IPS-15b (cell line): Measurements from ENCODE around the gene FITM2.

ENCODE experiments used
- H3K27me3 ChIP-seq: one replicate; pipeline ENCODE4 v1.6.1; 2013; ENCODE audit warnings: low read length; ENCODE audit not compliant: control insufficient read depth, insufficient read depth
- H3K36me3 ChIP-seq: one replicate; pipeline ENCODE4 v1.6.1; 2013; ENCODE audit warnings: low read length; ENCODE audit not compliant: control insufficient read depth, insufficient read depth
- H3K4me1 ChIP-seq: one replicate; pipeline ENCODE4 v1.6.1; 2013; ENCODE audit warnings: mild to moderate bottlenecking, low read length; ENCODE audit not compliant: control insufficient read depth, insufficient read depth
- H3K4me3 ChIP-seq: one replicate; pipeline ENCODE4 v1.5.1; 2013; ENCODE audit warnings: low read depth, low read length
- H3K9ac ChIP-seq: one replicate; pipeline ENCODE4 v1.6.1; 2013; ENCODE audit warnings: low read depth, mild to moderate bottlenecking, low read length
- H3K9me3 ChIP-seq: one replicate; pipeline ENCODE4 v1.6.1; 2013; ENCODE audit warnings: mild to moderate bottlenecking, low read length; ENCODE audit not compliant: control insufficient read depth, insufficient read depth

The FITM2 gene, protein sequence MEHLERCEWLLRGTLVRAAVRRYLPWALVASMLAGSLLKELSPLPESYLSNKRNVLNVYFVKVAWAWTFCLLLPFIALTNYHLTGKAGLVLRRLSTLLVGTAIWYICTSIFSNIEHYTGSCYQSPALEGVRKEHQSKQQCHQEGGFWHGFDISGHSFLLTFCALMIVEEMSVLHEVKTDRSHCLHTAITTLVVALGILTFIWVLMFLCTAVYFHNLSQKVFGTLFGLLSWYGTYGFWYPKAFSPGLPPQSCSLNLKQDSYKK

DNA sequence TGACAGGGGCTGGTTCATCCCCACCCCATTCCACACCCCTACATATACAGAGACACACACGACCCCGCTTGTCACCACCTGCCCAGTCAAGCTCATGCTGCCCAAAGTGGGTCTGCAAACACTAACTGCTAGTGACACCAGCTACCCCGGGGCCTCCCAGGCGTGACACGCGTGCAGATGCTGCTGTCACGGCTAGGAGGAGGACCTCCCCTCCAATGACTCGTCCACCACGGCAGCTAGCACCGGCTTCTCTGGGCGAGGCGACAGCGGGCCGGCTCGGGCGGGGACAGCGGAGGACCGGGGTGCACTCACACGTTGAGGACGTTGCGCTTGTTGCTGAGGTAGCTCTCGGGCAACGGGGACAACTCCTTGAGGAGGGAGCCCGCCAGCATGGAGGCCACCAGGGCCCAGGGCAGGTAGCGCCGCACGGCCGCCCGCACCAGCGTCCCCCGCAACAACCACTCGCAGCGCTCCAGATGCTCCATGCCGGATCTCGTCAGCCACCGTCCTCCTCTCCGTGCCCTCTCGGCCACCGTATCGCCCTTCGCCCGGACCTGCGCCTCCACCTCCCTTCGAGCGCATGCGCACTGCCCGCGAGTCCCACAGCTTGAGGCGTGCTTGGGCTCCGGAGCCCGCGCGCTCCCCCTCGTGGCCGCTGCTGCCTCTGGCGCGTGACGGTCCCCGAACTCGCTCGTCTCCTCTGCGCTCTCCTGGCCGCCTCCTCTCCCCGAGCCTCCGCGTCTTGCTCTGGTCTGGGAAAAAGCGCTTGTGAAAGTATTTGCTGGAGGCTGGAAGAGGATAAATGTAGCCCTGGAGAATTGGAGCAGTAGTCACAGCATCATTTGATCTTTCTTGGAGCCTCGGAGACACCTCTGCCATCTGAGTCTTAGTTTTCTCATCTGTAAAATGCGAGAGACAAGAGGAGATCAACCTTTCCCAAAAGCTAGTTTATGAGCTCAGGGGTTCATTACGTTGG is at the start of gene FITM2:
Gene FITM2, minus strand, starts transcription at position 539 of the 976 bp plus-strand sequence. Its CDS starts 54 bp downstream, at position 485.
- no peaks in the 10 kb centered on the region for H3K9me3 ChIP-seq

DNA sequence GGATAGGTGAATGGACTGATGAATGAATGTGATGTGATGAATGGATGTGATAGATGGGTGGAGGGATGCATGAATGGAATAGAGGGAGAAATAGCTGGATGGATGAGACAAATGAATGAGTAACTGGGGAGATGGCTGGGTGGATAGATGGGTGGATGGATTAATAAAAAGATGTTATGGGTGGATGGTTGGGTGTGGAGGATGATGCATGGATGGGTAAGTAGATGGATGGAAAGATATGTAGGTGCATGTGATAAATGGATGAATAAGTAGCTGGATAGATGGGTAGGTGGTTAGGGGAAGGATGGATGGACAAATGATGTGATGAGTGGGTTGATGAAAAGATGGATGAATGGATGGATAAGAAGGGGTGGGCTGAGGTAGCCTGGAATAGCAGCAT is 49.2 kb upstream of the FITM2 start:
- Histone ChIP-seq H3K4me1 (no peaks in the 10 kb centered on the region), H3K9me3 (no peaks in the 10 kb centered on the region), H3K4me3 (no peak overlapping the region)

More for the DNA sequence above, at the start of gene FITM2:
- H3K4me1 ChIP-seq, result no peaks in the 10 kb centered on the region
- peak within 1 kb of the TSS; percentile 84 for H3K4me3 ChIP-seq
- peaks cover 17% of the 10 kb centered on the region for H3K27me3 ChIP-seq
- H3K36me3 ChIP-seq, result no peaks in the 10 kb centered on the region
- H3K9ac ChIP-seq, result peak within 1 kb of the TSS; percentile 73

DNA sequence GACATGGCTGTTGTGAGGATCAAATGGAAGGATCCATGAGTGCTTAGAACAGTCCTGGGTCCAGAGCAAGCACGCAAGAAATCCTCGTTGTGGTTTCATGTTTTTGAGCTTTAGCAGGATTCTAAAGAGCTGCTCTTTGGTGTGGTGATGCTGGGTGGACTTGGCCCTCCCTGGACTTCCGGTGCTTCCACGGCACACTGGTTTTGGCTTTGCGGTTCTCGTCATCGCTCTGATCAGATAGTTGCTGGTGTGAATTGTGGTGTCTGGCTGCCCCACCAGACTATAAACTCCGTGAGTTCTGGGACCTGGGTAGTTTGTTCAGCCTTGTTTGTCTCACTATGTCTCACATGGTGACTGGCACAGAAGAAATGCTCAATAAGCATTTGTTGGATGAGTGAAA is 47.8 kb upstream of the FITM2 start:
- no peaks in the 10 kb centered on the region for H3K9me3 ChIP-seq
- no peaks in the 10 kb centered on the region for H3K27me3 ChIP-seq
- H3K4me1 ChIP-seq, result no peaks in the 10 kb centered on the region
- H3K36me3 ChIP-seq, result no peaks in the 10 kb centered on the region
- no peak overlapping the region for H3K4me3 ChIP-seq
- H3K9ac ChIP-seq, result no peak overlapping the region

More for the DNA sequence above, 49.2 kb upstream of the FITM2 start:
- Histone ChIP-seq H3K36me3 (no peaks in the 10 kb centered on the region), H3K9ac (no peak overlapping the region), H3K27me3 (no peaks in the 10 kb centered on the region)

DNA sequence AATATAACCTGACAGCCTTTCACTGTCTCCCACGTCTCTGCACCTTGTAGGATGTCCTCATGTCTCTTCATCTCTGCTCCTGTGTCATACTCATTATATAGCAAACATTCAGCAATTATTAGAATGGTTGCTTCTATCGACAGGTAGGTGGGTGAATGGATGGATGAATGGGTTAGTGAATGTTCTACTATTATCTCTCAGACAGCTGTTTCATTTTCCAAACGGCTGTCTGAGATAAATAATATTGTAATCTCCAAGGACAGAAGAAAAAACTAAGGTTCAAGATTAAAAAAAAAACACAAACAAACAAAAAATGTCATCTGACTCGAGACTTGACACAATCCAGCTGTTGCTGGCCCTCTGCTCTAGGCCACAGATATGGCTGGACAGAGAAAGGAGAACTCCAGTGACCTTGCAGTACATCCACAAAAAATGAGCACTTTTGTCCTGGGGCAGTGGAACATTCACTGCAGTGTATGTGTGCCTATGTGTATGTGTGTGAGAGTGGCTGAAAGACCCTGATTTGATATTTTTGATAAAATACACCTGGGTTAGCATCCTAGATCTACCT is 46.6 kb upstream of the FITM2 start:
- H3K4me3 ChIP-seq, result no peak overlapping the region
- no peaks in the 10 kb centered on the region for H3K36me3 ChIP-seq
- H3K27me3 ChIP-seq, result no peaks in the 10 kb centered on the region
- H3K9ac ChIP-seq, result no peak overlapping the region
- no peaks in the 10 kb centered on the region for H3K9me3 ChIP-seq
- H3K4me1 ChIP-seq, result no peaks in the 10 kb centered on the region

DNA sequence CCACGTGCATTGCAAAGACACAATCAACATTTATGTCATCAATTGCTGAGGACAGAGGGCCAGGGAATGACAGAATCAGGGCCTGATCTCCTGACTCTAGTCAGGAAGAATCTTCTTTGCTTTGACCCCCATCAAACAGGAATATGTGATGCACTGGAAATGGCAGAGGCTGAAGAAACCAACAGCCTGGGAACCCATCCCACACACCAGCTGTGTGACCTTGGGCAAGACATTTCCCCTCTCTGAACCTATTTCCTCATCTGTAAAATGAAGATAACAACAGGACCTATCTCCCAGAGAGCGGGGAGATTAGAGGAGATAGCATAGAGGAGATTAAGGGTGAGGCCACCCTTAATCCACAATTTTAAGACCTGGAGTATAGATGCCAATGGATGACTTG is 46.0 kb upstream of the FITM2 start:
- Histone ChIP-seq H3K36me3 (no peaks in the 10 kb centered on the region), H3K27me3 (no peaks in the 10 kb centered on the region), H3K4me1 (no peaks in the 10 kb centered on the region), H3K9ac (no peak overlapping the region), H3K4me3 (no peak overlapping the region), H3K9me3 (no peaks in the 10 kb centered on the region)

DNA sequence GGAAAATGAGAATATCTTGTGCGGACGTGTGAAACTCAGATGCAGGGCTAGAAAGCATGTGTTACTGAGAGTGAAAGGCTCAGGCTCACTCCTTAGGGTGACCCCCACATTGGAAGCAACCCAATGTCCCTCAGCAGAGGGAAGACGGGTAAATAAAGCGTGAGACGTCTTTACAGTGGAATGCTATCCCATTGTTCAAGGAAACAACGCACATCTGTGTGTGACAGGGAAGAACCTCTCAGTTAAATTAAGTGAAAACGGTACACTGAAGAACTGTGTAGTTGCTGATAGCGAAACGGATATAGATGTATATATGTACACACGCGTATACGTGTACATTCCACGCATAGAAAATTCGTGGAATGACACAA is 45.3 kb upstream of the FITM2 start:
- Histone ChIP-seq H3K9me3 (no peaks in the 10 kb centered on the region), H3K36me3 (no peaks in the 10 kb centered on the region), H3K9ac (no peak overlapping the region), H3K4me1 (no peaks in the 10 kb centered on the region), H3K27me3 (no peaks in the 10 kb centered on the region), H3K4me3 (no peak overlapping the region)

DNA sequence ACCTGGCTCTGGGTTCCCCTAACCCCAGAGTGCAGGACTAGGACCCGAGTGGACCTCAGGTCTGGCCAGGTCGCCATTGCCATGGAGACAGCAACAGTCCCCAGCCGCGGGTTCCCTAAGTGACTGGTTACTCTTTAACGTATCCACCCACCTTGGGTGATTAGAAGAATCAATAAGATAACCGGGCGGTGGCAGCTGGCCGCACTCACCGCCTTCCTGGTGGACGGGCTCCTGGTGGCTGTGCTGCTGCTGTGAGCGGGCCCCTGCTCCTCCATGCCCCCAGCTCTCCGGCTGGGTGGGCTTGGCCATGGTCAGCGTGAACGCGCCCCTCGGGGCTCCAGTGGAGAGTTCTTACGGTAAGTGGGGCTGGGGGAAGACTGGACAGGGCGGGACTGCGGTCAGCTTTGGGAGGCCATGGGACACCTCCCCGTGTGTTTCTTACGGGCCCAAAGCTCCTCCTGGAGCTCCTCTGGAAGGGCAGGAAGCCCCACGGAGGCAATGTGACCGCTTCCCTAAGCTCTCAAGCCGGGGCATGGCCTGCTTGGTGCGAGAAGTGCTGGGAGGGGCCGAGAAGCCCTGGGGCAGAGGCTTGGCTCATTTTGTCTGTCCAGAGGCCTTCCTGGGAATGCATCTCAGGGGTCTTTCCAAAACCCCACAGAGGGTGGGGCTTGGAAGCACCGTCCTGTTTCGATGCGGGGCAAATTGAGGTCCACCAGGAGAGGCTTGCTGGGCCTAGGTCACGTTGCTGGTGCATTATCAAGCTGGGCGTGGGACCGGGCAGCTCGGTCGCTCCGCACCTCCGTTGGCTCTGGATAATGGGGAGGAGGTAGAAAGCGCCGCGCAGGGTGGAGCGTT is 44.7 kb upstream of the FITM2 start, which contains the start of gene HNF4A:
Gene HNF4A, plus strand, starts transcription at position 202 of the 855 bp plus-strand sequence. Its CDS starts 106 bp downstream, at position 308.
- H3K36me3 ChIP-seq, result no peaks in the 10 kb centered on the region
- no peak within 1 kb of the TSS for H3K9ac ChIP-seq
- no peaks in the 10 kb centered on the region for H3K9me3 ChIP-seq
- H3K27me3 ChIP-seq, result no peaks in the 10 kb centered on the region
- H3K4me1 ChIP-seq, result no peaks in the 10 kb centered on the region
- H3K4me3 ChIP-seq, result no peak within 1 kb of the TSS

DNA sequence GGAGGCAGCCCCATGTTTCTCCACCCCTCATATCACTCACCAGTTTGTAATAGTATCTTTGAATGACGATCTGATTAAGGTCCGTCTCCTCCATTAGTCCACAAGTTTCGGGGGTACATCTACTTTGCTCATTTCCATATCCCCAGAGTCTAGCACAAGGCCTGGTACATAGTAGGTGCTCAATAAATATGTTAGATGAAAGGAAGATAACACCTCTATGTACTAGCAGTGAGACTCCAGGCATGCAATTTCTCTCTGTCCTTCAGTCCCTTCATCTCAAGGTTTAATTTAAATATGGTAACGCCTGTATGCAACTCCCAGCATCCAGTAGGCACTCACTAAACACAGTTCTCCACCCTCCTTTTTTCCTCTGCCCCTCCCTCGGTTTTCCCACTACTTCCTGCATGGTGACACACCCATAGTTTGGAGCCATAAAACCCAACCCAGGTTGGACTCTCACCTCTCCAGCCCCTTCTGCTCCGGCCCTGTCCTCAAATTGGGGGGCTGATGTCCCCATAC is 44.0 kb upstream of the FITM2 start:
- no peak overlapping the region for H3K9ac ChIP-seq
- no peaks in the 10 kb centered on the region for H3K9me3 ChIP-seq
- no peak overlapping the region for H3K4me3 ChIP-seq
- H3K4me1 ChIP-seq, result no peaks in the 10 kb centered on the region
- H3K27me3 ChIP-seq, result no peaks in the 10 kb centered on the region
- no peaks in the 10 kb centered on the region for H3K36me3 ChIP-seq

DNA sequence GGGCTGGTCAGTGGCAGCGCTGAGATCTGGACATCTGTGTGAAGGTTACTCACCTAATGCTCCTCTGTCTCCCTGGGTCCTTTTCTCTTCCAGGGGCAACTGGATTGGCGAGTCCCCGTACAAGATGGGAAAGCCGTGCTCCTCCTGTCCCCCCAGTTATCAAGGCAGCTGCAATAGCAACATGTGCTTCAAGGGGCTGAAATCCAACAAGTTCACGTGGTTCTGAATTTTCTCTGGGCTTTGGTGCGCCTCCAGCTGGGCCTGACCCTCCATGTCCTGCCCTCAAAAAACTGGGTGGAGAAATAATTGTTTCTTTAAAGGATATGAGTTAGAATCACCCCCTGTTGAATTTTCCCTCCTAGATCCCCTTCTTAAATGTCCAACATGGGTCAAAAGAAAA is 39.6 kb upstream of the FITM2 start:
- H3K9me3 ChIP-seq, result no peaks in the 10 kb centered on the region
- no peaks in the 10 kb centered on the region for H3K4me1 ChIP-seq
- H3K27me3 ChIP-seq, result no peaks in the 10 kb centered on the region
- H3K4me3 ChIP-seq, result no peak overlapping the region
- H3K9ac ChIP-seq, result no peak overlapping the region
- no peaks in the 10 kb centered on the region for H3K36me3 ChIP-seq

DNA sequence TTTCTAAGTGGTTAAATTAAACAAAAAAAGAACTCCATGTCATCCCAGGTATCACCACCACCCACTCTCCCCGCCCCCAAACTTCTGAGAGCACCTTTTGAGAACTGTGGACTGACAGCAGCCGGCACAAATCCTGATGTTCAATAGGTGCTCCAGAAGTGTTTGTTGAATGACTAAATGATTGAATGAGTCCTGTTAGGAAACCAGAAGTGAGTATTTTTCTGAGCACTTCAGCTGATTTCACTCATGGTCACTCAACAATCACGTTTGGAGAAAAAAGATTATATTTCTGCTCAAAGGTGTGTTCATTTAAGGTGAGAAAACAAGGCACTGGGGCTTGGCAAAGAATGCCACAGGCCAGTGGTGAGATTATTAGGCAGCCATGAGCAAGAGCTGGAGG is 38.3 kb upstream of the FITM2 start:
- no peaks in the 10 kb centered on the region for H3K4me1 ChIP-seq
- H3K36me3 ChIP-seq, result no peaks in the 10 kb centered on the region
- H3K9me3 ChIP-seq, result no peaks in the 10 kb centered on the region
- no peak overlapping the region for H3K4me3 ChIP-seq
- no peak overlapping the region for H3K9ac ChIP-seq
- no peaks in the 10 kb centered on the region for H3K27me3 ChIP-seq

DNA sequence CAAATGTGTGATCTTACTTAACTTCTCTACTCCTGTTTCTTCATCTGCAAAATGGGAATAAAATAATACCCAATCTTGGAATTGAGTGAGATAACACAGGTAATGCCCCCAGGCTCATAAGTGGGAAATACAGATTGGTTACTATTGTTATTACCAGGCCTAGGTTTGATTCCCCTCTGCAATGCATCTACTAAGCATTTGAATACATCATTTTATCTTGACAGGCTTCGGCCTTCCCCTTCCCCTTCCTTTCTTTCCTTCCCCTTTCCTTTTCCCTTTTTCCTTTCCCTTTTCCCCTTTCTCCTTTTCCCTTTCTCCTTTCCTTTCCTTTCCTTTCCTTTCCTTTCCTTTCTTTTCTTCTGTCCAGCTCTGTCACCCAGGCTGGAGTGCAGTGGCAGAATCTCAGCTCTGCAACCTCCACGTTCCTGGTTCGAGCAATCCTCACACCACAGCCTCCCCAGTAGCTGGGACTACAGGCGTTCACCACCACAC is 37.2 kb upstream of the FITM2 start:
- no peak overlapping the region for H3K9ac ChIP-seq
- no peaks in the 10 kb centered on the region for H3K4me1 ChIP-seq
- no peaks in the 10 kb centered on the region for H3K27me3 ChIP-seq
- H3K4me3 ChIP-seq, result no peak overlapping the region
- no peaks in the 10 kb centered on the region for H3K9me3 ChIP-seq
- H3K36me3 ChIP-seq, result no peaks in the 10 kb centered on the region
